Natural killer cell (primary cell): ENCODE results near the gene ARV1. TPM values are rescaled to one million over a fixed set of nuclear protein-coding genes. Genes with fewer than 3 reads are reported as not detected.

Source experiments
- ATAC-seq, 3 donors: fragments of 150-1000 bp in 2 of 3; fragments of 200-7000 bp in 1 of 3; cut with Tn5 transposase; 1 replicate in 1 of 3; 2 replicates in 2 of 3; pipeline ENCODE4 v1.10.0; 2021; ENCODE audit warnings: mild to moderate bottlenecking in 2 of 3, moderate library complexity in 2 of 3
- DNase-seq, 2 donors: peaks; one replicate each; pipeline versions ENCODE4 v3.0.0 to v3.0.0-alpha.2; 2013 to 2021; ENCODE audit warnings: mixed read lengths in 1 of 2
- H3K27ac ChIP-seq: one replicate; pipeline ENCODE4 v1.5.1; 2013; ENCODE audit warnings: mild to moderate bottlenecking, low read length
- H3K27me3 ChIP-seq: one replicate; pipeline ENCODE4 v1.6.1; 2013; ENCODE audit warnings: low read length; ENCODE audit not compliant: control insufficient read depth, insufficient read depth
- H3K36me3 ChIP-seq: one replicate; pipeline ENCODE4 v1.6.1; 2013; ENCODE audit warnings: low read length; ENCODE audit not compliant: control insufficient read depth, insufficient read depth
- H3K4me1 ChIP-seq: one replicate; pipeline ENCODE4 v1.6.1; 2013; ENCODE audit warnings: low read length; ENCODE audit not compliant: control insufficient read depth, insufficient read depth
- H3K4me3 ChIP-seq: one replicate; pipeline ENCODE4 v1.5.1; 2013; ENCODE audit warnings: low read length
- H3K9me3 ChIP-seq: one replicate; pipeline ENCODE4 v1.6.1; 2013; ENCODE audit warnings: low read length; ENCODE audit not compliant: control insufficient read depth, insufficient read depth
- H3K27ac Mint-ChIP-seq, 2 donors: one replicate each; pipeline ENCODE4 v1.8.0; 2022; ENCODE audit warnings: mild to moderate bottlenecking in 2 of 2, mixed read lengths in 2 of 2, moderate library complexity in 1 of 2
- H3K27me3 Mint-ChIP-seq, 2 donors: one replicate each; pipeline ENCODE4 v1.8.0; 2022; ENCODE audit warnings: low read depth in 2 of 2, mixed read lengths in 2 of 2
- H3K36me3 Mint-ChIP-seq: one replicate; pipeline ENCODE4 v1.8.0; 2022; ENCODE audit warnings: mixed read lengths
- H3K4me1 Mint-ChIP-seq, 2 donors: one replicate each; pipeline ENCODE4 v1.8.0; 2022; ENCODE audit warnings: mixed read lengths in 2 of 2
- H3K4me3 Mint-ChIP-seq: one replicate; pipeline ENCODE4 v1.8.0; 2022; ENCODE audit warnings: mild to moderate bottlenecking, moderate library complexity, mixed read lengths
- H3K9me3 Mint-ChIP-seq, 2 donors: one replicate each; pipeline ENCODE4 v1.8.0; 2022; ENCODE audit warnings: mixed read lengths in 2 of 2
- CTCF ChIP-seq: fragments of 200-600 bp; IDR thresholded peaks from one replicate; pipeline ENCODE4 v1.8.0; 2022; ENCODE audit warnings: antibody characterized with exemption
- WGBS: methylation state at CpG from one replicate; pipeline ENCODE4 v1.1.7; 2013; ENCODE audit warnings: missing lambda C conversion rate; ENCODE audit not compliant: insufficient coverage; 5-methylcytosine and 5-hydroxymethylcytosine counted together
- intact Hi-C: fragments of 100-400 bp; cut with micrococcal nuclease; formaldehyde crosslinking; loops from one replicate; pipeline ENCODE4 v1.14.2; 2022
- total RNA-seq, 4 donors: library from RNA; stranded (reverse); fragments of 120-200 nt in 1 of 4; gene quantifications; one replicate each; pipeline versions ENCODE4 v1.2.3 to v1.2.4, GENCODE V29; 2013 to 2022

ARV1 gene
- total RNA-seq, 3 donors from 2014 or later (not counting 1 experiment from before 2014, with no cell fraction given), result 7.2 to 7.6 (median 7.3) TPM

DNA sequence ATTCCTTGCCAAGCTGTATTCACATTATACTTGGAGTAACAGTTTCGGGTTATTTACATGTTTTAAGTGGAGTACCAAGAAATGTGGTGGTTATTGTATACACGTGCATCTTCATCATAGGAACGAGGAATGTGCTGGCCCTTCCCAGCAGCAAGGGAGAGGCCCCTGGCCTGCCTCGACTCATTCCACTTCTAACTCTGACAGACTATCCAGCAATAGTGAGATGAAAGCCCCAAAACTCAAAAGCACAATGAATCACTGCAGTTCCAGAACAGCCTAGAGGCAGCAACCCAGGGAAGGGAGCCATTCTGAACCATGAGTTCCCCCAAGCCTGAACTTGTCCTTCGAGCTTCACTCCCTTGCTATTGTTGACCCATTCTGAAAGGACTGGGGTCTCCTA is 38.1 kb downstream of the ARV1 start:
- no peak overlapping the region for H3K27ac Mint-ChIP-seq
- H3K27me3 ChIP-seq, result no peaks in the 10 kb centered on the region
- intact Hi-C loops, result no loop called here
- no peak overlapping the region for H3K27ac ChIP-seq
- no peaks in the 10 kb centered on the region for H3K36me3 ChIP-seq
- H3K27me3 Mint-ChIP-seq, result no peaks in the 10 kb centered on the region
- ATAC-seq, result no peak
- no peak for TF ChIP-seq CTCF
- no peaks in the 10 kb centered on the region for H3K36me3 Mint-ChIP-seq
- H3K9me3 ChIP-seq, result no peaks in the 10 kb centered on the region
- no peaks in the 10 kb centered on the region for H3K9me3 Mint-ChIP-seq
- DNase-seq, result no peak
- peaks cover 0 to 8% of the 10 kb centered on the region in 2 donors for H3K4me1 Mint-ChIP-seq
- 89% methylated on average over 5 of the region's 5 CpGs for WGBS
- no peak overlapping the region for H3K4me3 ChIP-seq
- peaks cover 4% of the 10 kb centered on the region for H3K4me1 ChIP-seq
- no peak overlapping the region for H3K4me3 Mint-ChIP-seq

GRCh38 chr1:231019711-231020110 is 40.8 kb downstream of the ARV1 start:
- Mint-ChIP-seq H3K36me3 (no peaks in the 10 kb centered on the region), H3K27ac (no peak overlapping the region), H3K9me3 (no peaks in the 10 kb centered on the region), H3K4me3 (no peak overlapping the region), H3K4me1 (peaks cover 0 to 8% of the 10 kb centered on the region in 2 donors), H3K27me3 (no peaks in the 10 kb centered on the region)
- no peak for TF ChIP-seq CTCF
- 93% methylated on average over 14 of the region's 14 CpGs for WGBS
- no peaks in the 10 kb centered on the region for H3K9me3 ChIP-seq
- no peaks in the 10 kb centered on the region for H3K36me3 ChIP-seq
- H3K4me3 ChIP-seq, result no peak overlapping the region
- ATAC-seq (no peak), DNase-seq (no peak)
- peaks cover 4% of the 10 kb centered on the region for H3K4me1 ChIP-seq
- H3K27ac ChIP-seq, result no peak overlapping the region
- no peaks in the 10 kb centered on the region for H3K27me3 ChIP-seq
- intact Hi-C loops, result no loop called here

DNA sequence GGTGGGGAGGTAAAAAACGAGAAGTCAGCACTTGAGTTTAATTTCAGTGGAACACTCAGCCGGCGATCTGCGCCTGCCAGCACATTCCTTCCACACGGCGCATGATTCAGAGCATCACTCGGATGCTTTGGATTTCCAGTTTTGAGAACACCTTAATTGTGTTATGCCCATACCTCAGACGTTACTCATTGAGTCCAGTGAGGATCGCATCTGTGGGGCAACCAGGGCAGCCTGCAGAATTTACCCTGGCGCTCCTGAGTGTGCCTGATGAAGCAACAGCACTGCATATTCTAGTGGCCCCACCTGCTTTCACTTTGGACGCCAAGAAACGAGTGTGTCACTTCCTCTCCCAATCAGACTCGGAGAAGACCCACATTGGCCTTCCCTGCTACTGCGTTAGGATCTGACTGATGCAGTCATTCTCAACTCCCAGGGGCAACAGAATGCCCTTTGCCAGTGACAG is 41.3 kb downstream of the ARV1 start:
- Histone ChIP-seq H3K27me3 (no peaks in the 10 kb centered on the region), H3K4me3 (no peak overlapping the region), H3K27ac (no peak overlapping the region), H3K36me3 (no peaks in the 10 kb centered on the region), H3K4me1 (peaks cover 4% of the 10 kb centered on the region), H3K9me3 (no peaks in the 10 kb centered on the region)
- DNase-seq, result no peak
- peak in 2 of 3 donors; percentile 36 to 63 for ATAC-seq
- peak overlapping the region in 1 of 2 donors; percentile 49 for H3K27ac Mint-ChIP-seq
- no peaks in the 10 kb centered on the region for H3K36me3 Mint-ChIP-seq
- no peaks in the 10 kb centered on the region for H3K9me3 Mint-ChIP-seq
- 72% methylated on average over 14 of the region's 14 CpGs for WGBS
- intact Hi-C loops, result no loop called here
- TF ChIP-seq CTCF, result no peak
- no peaks in the 10 kb centered on the region for H3K27me3 Mint-ChIP-seq
- peak overlapping the region; percentile 25 for H3K4me3 Mint-ChIP-seq
- H3K4me1 Mint-ChIP-seq, result peaks cover 0 to 8% of the 10 kb centered on the region in 2 donors

DNA sequence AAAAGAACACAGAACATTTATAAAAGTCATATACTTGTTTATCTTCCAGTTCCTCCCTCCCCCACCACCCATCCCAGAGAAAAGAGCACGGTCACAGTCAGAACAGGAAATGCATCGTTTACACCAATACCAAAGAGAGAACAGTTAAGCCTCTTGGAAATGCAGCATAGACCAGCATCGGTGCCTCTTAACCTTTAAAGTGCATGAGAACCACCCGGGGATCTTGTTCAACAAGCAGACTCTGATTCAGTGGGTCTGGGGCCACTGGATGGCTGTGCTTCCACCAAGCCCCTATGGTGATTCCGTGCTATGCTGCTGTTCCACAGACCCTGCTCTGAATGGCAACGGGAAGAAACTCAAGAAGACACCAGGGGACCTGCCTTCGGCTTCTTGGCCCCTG is 41.9 kb downstream of the ARV1 start:
- TF ChIP-seq CTCF, result no peak
- H3K36me3 ChIP-seq, result no peaks in the 10 kb centered on the region
- intact Hi-C loops, result no loop called here
- H3K9me3 ChIP-seq, result no peaks in the 10 kb centered on the region
- no peaks in the 10 kb centered on the region for H3K27me3 ChIP-seq
- no peaks in the 10 kb centered on the region for H3K27me3 Mint-ChIP-seq
- H3K27ac ChIP-seq, result no peak overlapping the region
- H3K4me1 ChIP-seq, result peaks cover 4% of the 10 kb centered on the region
- H3K4me3 Mint-ChIP-seq, result no peak overlapping the region
- DNase-seq (no peak), ATAC-seq (no peak)
- H3K4me3 ChIP-seq, result no peak overlapping the region
- H3K27ac Mint-ChIP-seq, result peak overlapping the region in 1 of 2 donors; percentile 49
- no peaks in the 10 kb centered on the region for H3K9me3 Mint-ChIP-seq
- peaks cover 0 to 8% of the 10 kb centered on the region in 2 donors for H3K4me1 Mint-ChIP-seq
- H3K36me3 Mint-ChIP-seq, result no peaks in the 10 kb centered on the region
- WGBS, result 67% methylated on average over 7 of the region's 7 CpGs
